ENCODE measurements around the gene CAND2.

CAND2 gene

GRCh38 chr3:12803371-12803770, 6.9 kb downstream of the CAND2 start:
- no peak for TF ChIP-seq CTCF (IDR thresholded peaks at IDR 0.05; ENCODE audit: low read depth, low read length, missing control alignments)
- in situ Hi-C loops (cut with HindIII; ENCODE audit: low sequenced_read_pairs) = no loop called here
- H3K4me3 ChIP-seq (ENCODE audit: low read depth, low read length) = no peak overlapping the region
- no peak for DNase-seq (ENCODE audit: low read depth)

DNA sequence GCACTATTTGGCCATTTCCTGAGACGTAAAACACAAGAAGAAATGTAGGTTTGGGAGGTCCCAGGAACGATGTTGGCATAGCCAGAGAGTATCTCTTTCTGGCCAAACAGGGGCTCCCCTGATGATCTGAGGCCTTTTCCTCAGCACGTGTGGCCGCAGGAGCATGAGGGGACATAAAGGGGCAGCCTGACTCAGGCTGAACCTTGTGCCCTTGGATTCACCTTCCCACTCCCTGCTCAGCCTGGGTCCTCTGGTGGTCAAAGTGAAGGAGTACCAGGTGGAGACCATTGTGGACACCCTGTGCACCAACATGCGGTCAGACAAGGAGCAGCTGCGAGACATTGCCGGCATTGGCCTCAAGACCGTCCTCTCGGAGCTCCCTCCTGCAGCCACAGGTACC, 10.6 kb downstream of the CAND2 start:
- H3K4me3 ChIP-seq (ENCODE audit: low read depth, low read length) = no peak overlapping the region
- no peak for TF ChIP-seq CTCF (IDR thresholded peaks at IDR 0.05; ENCODE audit: low read depth, low read length, missing control alignments)
- in situ Hi-C loops (cut with HindIII; ENCODE audit: low sequenced_read_pairs) = no loop called here
- DNase-seq (ENCODE audit: low read depth) = no peak

DNA sequence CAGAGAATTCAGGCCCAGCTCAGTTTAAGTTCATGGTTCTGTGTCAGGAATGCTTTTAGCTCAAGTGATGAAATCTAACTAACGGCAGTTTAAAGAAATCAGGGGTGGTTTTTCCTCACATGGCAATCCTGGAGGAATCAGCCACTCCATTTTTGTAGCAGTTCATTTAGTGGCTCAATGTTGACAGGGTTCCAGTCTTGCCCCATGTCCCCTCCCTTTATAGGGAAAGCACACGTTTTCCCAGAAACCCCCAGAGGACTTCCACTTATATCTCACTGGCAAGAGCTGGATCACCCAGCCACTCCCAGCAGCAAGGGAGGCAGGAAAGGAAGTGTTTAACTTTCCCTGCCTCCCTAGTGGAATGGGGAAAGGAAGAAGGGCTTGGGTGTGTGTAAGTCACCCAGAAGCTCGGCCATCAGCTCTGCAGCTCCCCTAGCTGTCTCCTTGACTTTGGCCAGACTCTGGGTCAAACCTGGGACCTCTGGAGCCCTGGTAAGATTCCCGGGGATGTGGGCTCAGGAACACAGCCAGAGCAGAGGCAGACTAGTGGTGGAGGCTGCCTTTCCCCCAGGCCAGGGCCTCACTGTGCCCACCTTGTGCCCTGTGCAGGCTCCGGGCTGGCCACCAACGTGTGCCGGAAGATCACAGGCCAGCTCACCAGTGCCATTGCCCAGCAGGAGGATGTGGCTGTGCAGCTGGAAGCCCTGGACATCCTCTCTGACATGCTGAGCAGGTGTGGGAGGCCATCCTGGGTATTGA, 11.3 kb downstream of the CAND2 start:
- no peak for TF ChIP-seq CTCF (IDR thresholded peaks at IDR 0.05; ENCODE audit: low read depth, low read length, missing control alignments)
- in situ Hi-C loops (cut with HindIII; ENCODE audit: low sequenced_read_pairs) = no loop called here
- DNase-seq (ENCODE audit: low read depth) = no peak
- no peak overlapping the region for H3K4me3 ChIP-seq (ENCODE audit: low read depth, low read length)

DNA sequence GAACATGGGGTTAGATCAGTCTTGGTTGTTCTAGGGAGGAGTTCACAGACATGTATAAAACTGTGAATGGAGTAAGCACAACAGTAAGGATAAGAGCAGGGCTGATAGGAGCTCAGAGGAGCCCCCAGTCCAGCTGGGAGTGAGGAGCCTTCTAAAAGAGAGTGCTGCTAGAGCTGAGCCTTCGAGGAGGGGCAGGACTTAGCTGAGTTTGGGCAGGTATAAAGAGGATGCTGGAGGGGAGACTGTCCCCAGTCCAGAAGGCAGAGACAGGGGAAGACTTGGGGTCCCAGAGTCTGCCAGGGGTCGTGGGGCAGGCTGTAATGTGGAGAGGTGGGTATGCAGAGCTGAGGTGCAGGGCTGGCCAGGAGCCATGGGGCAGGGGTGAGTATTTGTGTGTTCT, 12.1 kb downstream of the CAND2 start:
- no peak for TF ChIP-seq CTCF (IDR thresholded peaks at IDR 0.05; ENCODE audit: low read depth, low read length, missing control alignments)
- in situ Hi-C loops (cut with HindIII; ENCODE audit: low sequenced_read_pairs) = no loop called here
- no peak for DNase-seq (ENCODE audit: low read depth)
- no peak overlapping the region for H3K4me3 ChIP-seq (ENCODE audit: low read depth, low read length)

DNA sequence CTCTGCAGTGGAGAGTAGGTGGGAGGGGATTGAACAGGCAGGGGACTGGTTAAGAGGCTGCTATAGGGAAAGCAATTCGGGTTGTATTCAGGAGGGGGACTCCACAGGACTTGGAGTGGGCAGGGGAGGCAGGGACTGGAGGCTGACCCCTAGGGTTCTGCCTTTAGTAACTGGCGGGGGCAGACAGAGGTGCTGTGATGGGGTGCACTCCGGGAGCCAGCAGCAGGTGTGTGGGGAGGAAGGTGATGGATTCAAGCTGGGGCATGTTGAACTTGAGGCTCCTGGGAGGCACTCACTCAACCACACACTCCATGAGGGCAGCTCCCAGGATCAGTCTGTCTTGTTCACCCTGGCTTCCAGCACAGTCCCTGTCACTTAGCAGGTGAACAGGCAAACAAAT, 12.5 kb downstream of the CAND2 start:
- no peak for DNase-seq (ENCODE audit: low read depth)
- in situ Hi-C loops (cut with HindIII; ENCODE audit: low sequenced_read_pairs) = no loop called here
- H3K4me3 ChIP-seq (ENCODE audit: low read depth, low read length) = no peak overlapping the region

DNA sequence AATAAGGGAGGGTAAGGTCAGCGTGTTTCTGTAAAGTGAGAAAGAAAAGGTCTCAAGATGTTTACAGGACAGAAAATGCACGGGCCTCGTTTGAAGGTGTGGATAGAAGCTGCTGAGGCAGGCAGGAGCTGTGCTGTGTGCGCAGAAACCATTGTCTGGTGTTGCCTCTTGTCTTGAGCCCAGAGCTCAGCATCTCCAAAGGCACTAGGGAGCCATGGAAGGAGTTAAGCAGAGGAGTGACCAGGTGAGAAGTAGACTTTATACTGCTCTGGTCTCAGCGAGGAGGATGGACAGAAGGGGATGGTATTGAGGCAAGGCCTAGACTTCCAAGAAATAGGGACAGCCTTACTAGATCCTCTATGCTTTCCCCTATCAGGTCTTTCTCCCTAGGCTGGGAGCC, 13.0 kb downstream of the CAND2 start:
- no peak for DNase-seq (ENCODE audit: low read depth)
- peak overlapping the region; percentile 51 for H3K4me3 ChIP-seq (ENCODE audit: low read depth, low read length)
- TF ChIP-seq CTCF (IDR thresholded peaks at IDR 0.05; ENCODE audit: low read depth, low read length, missing control alignments) = no peak
- in situ Hi-C loops (cut with HindIII; ENCODE audit: low sequenced_read_pairs) = no loop called here

More for the DNA sequence above, 12.5 kb downstream of the CAND2 start:
- no peak for TF ChIP-seq CTCF (IDR thresholded peaks at IDR 0.05; ENCODE audit: low read depth, low read length, missing control alignments)

Data from astrocyte of the cerebellum (primary cell).